Muscle of back (tissue), 11 donors: ENCODE results near the gene KANSL1. TPM values are rescaled to one million over a fixed set of nuclear protein-coding genes. Genes with fewer than 3 reads are reported as not detected.
"Not testable (repeated sequence)": the region's sequence is repeated elsewhere in the genome, so short reads cannot be mapped to it uniquely, and the experiment has no call there.

ENCODE experiments used
- DNase-seq, 3 donors: peaks; one replicate each; pipeline versions ENCODE4 v3.0.0 to v3.0.0-alpha.2; 2013
- polyA plus RNA-seq, 10 donors: library from polyadenylated mRNA; unstranded; fragments of 120-200 nt; gene quantifications; one replicate each; pipeline ENCODE4 v1.2.1, GENCODE V29; 2013; ENCODE audit not compliant: insufficient read length in 10 of 10

KANSL1 gene
- polyA plus RNA-seq, 10 donors, result 25.4 to 63.0 (median 33.5) TPM

GRCh38 chr17:46193626-46194392 lies 580 bp upstream of the KANSL1 start:
- DNase-seq, result peak; percentile 94 to 99 (median 97)

GRCh38 chr17:46192439-46193150 lies 634 bp downstream of the KANSL1 start:
- peak; percentile 75 to 96 (median 86) for DNase-seq

GRCh38 chr17:46192189-46192438 lies 1.1 kb downstream of the KANSL1 start:
- no peak for DNase-seq

- DNase-seq, result peak; percentile 46 to 90 (median 62)
These were observed 1.7 kb downstream of the KANSL1 start for GRCh38 chr17:46191322-46192188.

GRCh38 chr17:46190763-46191162 lies 2.5 kb downstream of the KANSL1 start:
- DNase-seq, result no peak

- DNase-seq, result not testable (repeated sequence)
These were observed 6.4 kb downstream of the KANSL1 start for GRCh38 chr17:46186827-46187235.

- DNase-seq, result no peak
These were observed 8.5 kb downstream of the KANSL1 start for GRCh38 chr17:46184696-46185095.

- DNase-seq, result not testable (repeated sequence)
These were observed 9.8 kb downstream of the KANSL1 start for GRCh38 chr17:46183383-46183782.

- DNase-seq, result no peak
These were observed 10.3 kb downstream of the KANSL1 start for GRCh38 chr17:46182961-46183360.

GRCh38 chr17:46181940-46182339 lies 11.3 kb downstream of the KANSL1 start:
- no peak for DNase-seq

GRCh38 chr17:46181316-46181715 lies 11.9 kb downstream of the KANSL1 start:
- DNase-seq, result not testable (repeated sequence)

- no peak for DNase-seq
These were observed 12.3 kb downstream of the KANSL1 start for GRCh38 chr17:46180892-46181274.

GRCh38 chr17:46180185-46180891 lies 12.9 kb downstream of the KANSL1 start:
- DNase-seq, result not testable (repeated sequence)

- no peak for DNase-seq
These were observed 13.7 kb downstream of the KANSL1 start for GRCh38 chr17:46179375-46179999.

- no peak for DNase-seq
These were observed 14.5 kb downstream of the KANSL1 start for GRCh38 chr17:46178550-46179214.

GRCh38 chr17:46176975-46177374 lies 16.3 kb downstream of the KANSL1 start:
- DNase-seq, result no peak

GRCh38 chr17:46175891-46176290 lies 17.3 kb downstream of the KANSL1 start:
- DNase-seq, result no peak

- no peak for DNase-seq
These were observed 20.1 kb downstream of the KANSL1 start for GRCh38 chr17:46173153-46173552.

GRCh38 chr17:46171939-46172338 lies 21.3 kb downstream of the KANSL1 start:
- DNase-seq, result no peak

- no peak for DNase-seq
These were observed 22.4 kb downstream of the KANSL1 start for GRCh38 chr17:46170639-46171429.
